Stimulated activated effector memory CD8-positive, alpha-beta T cell treated with anti-CD3 and anti-CD28 coated beads, Interleukin-12 subunit alpha, Interleukin-12 subunit beta, amount 100 ng/mL, for 72 hours (primary cell): Measurements from ENCODE around the gene MRTFA.

Experiments used
- ATAC-seq: fragments of 150-1000 bp; cut with Tn5 transposase; 2 replicates; pipeline ENCODE4 v1.10.0; 2021
- DNase-seq, 2 donors: peaks; one replicate each; pipeline ENCODE4 v3.0.0; 2021 to 2022; ENCODE audit warnings: low spot score in 2 of 2
- H3K27ac Mint-ChIP-seq: one replicate; pipeline ENCODE4 v1.8.0; 2022; ENCODE audit warnings: mild to moderate bottlenecking, mixed read lengths
- H3K36me3 Mint-ChIP-seq: one replicate; pipeline ENCODE4 v1.8.0; 2022; ENCODE audit warnings: mild to moderate bottlenecking, mixed read lengths
- H3K4me1 Mint-ChIP-seq: one replicate; pipeline ENCODE4 v1.8.0; 2022; ENCODE audit warnings: mixed read lengths
- H3K4me3 Mint-ChIP-seq: one replicate; pipeline ENCODE4 v1.8.0; 2022; ENCODE audit warnings: mild to moderate bottlenecking, mixed read lengths
- H3K9me3 Mint-ChIP-seq: one replicate; pipeline ENCODE4 v1.8.0; 2022; ENCODE audit warnings: mixed read lengths

The MRTFA gene

GRCh38 chr22:40482391-40482790, 154.1 kb downstream of the MRTFA start:
- no peak for ATAC-seq
- Mint-ChIP-seq H3K4me3 (no peak overlapping the region), H3K4me1 (peaks cover 35% of the 10 kb centered on the region), H3K27ac (no peak overlapping the region), H3K36me3 (peaks cover 5% of the 10 kb centered on the region), H3K9me3 (no peaks in the 10 kb centered on the region)
- DNase-seq = no peak

GRCh38 chr22:40480996-40481395, 155.5 kb downstream of the MRTFA start:
- DNase-seq (no peak), ATAC-seq (no peak)
- Mint-ChIP-seq H3K27ac (no peak overlapping the region), H3K4me3 (no peak overlapping the region), H3K9me3 (no peaks in the 10 kb centered on the region), H3K36me3 (peaks cover 5% of the 10 kb centered on the region), H3K4me1 (peaks cover 30% of the 10 kb centered on the region)

DNA sequence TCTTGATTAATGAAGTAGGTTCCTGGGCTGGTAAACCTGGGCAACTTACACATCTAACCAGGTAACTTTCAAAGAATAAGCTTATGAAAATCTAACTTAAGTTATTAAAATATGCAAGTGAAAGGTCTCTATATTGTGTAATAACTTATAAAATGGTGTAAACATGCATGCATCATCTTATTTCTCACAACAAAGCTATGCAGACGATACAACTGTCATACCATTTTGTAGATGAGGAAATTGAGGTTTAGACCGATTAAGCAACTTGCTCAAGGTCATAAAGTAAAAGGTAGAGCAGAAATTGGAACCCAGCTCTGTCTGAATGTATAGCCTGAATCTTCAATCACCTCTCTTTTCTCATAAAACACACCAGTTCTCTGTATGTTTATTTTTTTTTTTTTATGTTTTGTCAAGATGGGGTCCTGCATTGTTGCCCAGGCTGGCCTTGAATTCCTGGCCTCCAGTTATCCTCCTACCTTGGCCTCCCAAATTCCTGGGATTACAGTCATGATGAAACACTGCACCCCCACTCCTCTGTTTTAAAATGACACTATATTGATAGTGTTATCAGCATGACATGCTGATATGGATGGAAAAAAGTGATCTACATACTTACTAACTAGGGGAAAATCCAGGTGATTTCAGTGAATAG, 156.5 kb downstream of the MRTFA start:
- Mint-ChIP-seq H3K36me3 (peaks cover 5% of the 10 kb centered on the region), H3K4me3 (no peak overlapping the region), H3K4me1 (peaks cover 24% of the 10 kb centered on the region), H3K9me3 (no peaks in the 10 kb centered on the region), H3K27ac (no peak overlapping the region)
- DNase-seq (no peak), ATAC-seq (no peak)

- Mint-ChIP-seq H3K36me3 (peaks cover 5% of the 10 kb centered on the region), H3K9me3 (no peaks in the 10 kb centered on the region), H3K4me3 (no peak overlapping the region), H3K4me1 (peaks cover 27% of the 10 kb centered on the region), H3K27ac (no peak overlapping the region)
- ATAC-seq = no peak
- no peak for DNase-seq
These were observed 157.3 kb downstream of the MRTFA start for GRCh38 chr22:40479126-40479800.

DNA sequence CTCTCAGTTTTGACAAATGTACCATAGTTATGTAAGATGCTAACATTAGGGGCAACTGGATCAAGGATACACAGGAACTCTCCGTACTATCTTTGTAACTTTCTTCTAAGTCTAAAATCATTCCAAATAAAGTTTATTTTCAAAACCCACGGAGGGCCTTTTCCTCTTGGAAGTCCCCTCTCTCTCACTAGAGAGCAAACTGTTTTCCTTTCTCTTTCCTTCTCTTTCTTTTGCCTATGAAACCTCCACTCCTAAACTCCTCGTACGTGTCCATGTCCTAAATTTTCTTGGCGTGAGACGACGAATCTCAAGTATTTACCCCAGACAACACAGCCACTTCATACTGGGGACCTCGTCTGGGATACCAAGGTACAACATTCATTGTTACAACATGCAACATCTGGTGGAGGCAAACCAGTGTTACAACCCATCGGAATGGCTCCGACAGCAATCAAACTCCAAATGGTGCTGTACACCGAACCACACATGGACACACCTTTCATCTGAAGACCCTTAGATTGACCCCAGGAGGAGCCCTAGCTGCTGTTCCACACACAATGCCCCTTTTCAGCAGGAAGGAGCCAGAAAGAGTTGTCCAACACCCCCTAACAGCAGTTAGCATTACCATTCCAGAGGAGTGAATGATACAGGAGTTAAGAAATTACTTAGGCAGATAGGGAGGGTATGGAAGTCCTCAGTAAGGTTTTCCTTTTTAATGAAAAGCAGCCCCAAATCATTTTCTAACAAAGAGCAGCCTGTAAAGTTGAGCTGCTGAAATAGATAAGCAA, 158.0 kb downstream of the MRTFA start:
- H3K27ac Mint-ChIP-seq = no peak overlapping the region
- peaks cover 5% of the 10 kb centered on the region for H3K36me3 Mint-ChIP-seq
- no peak for ATAC-seq
- no peak overlapping the region for H3K4me3 Mint-ChIP-seq
- no peaks in the 10 kb centered on the region for H3K9me3 Mint-ChIP-seq
- DNase-seq = no peak
- peaks cover 33% of the 10 kb centered on the region for H3K4me1 Mint-ChIP-seq

DNA sequence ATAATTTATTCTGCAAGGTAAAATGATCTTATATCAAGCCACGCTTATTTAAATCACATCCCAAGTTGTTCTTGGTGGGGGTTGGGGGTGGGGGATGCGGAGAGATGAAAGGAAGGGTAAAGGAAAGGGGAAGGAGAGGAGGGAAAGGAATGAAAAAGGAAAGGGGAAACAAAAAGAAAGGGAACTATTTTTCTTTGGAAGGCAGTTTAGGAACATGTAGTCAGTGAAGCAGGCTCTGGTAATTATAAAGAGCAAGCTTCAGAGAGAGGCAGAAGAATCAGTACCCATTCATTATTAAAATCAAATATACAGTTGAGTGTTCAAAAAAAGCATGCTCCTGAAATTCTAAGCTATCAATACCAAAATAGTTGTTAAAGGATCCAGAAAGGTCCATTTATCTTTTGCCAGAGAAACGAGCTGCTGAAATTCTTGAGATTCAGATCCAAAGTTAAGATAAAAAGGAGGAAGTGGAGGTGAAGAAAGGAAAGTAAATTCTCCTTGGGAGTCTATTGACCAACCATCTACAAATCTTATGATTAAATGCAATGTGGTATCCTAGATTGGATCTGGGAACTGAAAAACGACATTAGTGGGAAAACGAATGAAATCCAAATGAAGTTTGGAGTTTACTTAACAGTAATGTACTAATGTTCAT, 158.7 kb downstream of the MRTFA start:
- Mint-ChIP-seq H3K9me3 (no peaks in the 10 kb centered on the region), H3K4me1 (peaks cover 36% of the 10 kb centered on the region), H3K27ac (no peak overlapping the region), H3K36me3 (peaks cover 5% of the 10 kb centered on the region), H3K4me3 (no peak overlapping the region)
- ATAC-seq (no peak), DNase-seq (no peak)

- Mint-ChIP-seq H3K4me3 (no peak overlapping the region), H3K36me3 (peaks cover 5% of the 10 kb centered on the region), H3K9me3 (no peaks in the 10 kb centered on the region), H3K27ac (no peak overlapping the region), H3K4me1 (peaks cover 33% of the 10 kb centered on the region)
- DNase-seq (no peak), ATAC-seq (no peak)
These were observed 160.2 kb downstream of the MRTFA start for GRCh38 chr22:40476341-40476740.

GRCh38 chr22:40473703-40474102, 162.8 kb downstream of the MRTFA start:
- peaks cover 5% of the 10 kb centered on the region for H3K36me3 Mint-ChIP-seq
- H3K9me3 Mint-ChIP-seq = no peaks in the 10 kb centered on the region
- H3K27ac Mint-ChIP-seq = no peak overlapping the region
- DNase-seq (no peak), ATAC-seq (peak; percentile 65)
- peaks cover 25% of the 10 kb centered on the region for H3K4me1 Mint-ChIP-seq
- no peak overlapping the region for H3K4me3 Mint-ChIP-seq

- H3K27ac Mint-ChIP-seq = no peak overlapping the region
These were observed 163.9 kb downstream of the MRTFA start for GRCh38 chr22:40472579-40472978.

GRCh38 chr22:40472051-40472450, 164.5 kb downstream of the MRTFA start:
- H3K4me1 Mint-ChIP-seq = peaks cover 29% of the 10 kb centered on the region

More at GRCh38 chr22:40472579-40472978, 163.9 kb downstream of the MRTFA start:
- DNase-seq (no peak), ATAC-seq (no peak)
- Mint-ChIP-seq H3K4me1 (peaks cover 27% of the 10 kb centered on the region), H3K4me3 (no peak overlapping the region), H3K9me3 (no peaks in the 10 kb centered on the region), H3K36me3 (peaks cover 5% of the 10 kb centered on the region)

DNA sequence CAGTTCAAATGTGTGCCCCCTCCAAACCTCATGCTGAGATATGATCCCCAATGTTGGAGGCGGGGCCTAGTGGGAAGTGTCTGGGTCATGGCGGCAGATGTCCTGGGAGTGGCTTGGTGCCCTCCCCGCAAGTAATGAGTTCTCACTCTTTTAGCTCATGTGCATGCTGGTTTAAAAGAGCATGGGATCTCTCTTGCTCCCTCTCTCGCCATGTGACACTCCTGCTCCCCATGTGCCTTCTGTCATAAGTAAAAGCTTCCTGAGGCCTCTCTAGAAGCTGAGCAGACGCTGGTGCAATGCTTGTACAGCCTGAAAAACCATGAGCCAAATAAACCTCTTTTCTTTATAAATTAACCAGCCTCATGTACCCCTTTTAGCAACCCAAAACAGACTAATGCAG, 167.3 kb downstream of the MRTFA start:
- ATAC-seq = no peak
- H3K27ac Mint-ChIP-seq = no peak overlapping the region
- no peaks in the 10 kb centered on the region for H3K9me3 Mint-ChIP-seq
- H3K36me3 Mint-ChIP-seq = peaks cover 5% of the 10 kb centered on the region
- no peak for DNase-seq
- H3K4me3 Mint-ChIP-seq = no peak overlapping the region
- H3K4me1 Mint-ChIP-seq = peaks cover 32% of the 10 kb centered on the region

More at GRCh38 chr22:40472051-40472450, 164.5 kb downstream of the MRTFA start:
- H3K36me3 Mint-ChIP-seq = peaks cover 5% of the 10 kb centered on the region
- no peak for ATAC-seq
- no peak overlapping the region for H3K4me3 Mint-ChIP-seq
- DNase-seq = no peak
- H3K27ac Mint-ChIP-seq = no peak overlapping the region
- H3K9me3 Mint-ChIP-seq = no peaks in the 10 kb centered on the region

GRCh38 chr22:40468616-40469015, 167.9 kb downstream of the MRTFA start:
- H3K4me3 Mint-ChIP-seq = no peak overlapping the region
- DNase-seq = no peak
- peaks cover 32% of the 10 kb centered on the region for H3K4me1 Mint-ChIP-seq
- H3K27ac Mint-ChIP-seq = no peak overlapping the region
- no peak for ATAC-seq
- no peaks in the 10 kb centered on the region for H3K9me3 Mint-ChIP-seq
- H3K36me3 Mint-ChIP-seq = peaks cover 5% of the 10 kb centered on the region

GRCh38 chr22:40466976-40467375, 169.5 kb downstream of the MRTFA start:
- Mint-ChIP-seq H3K9me3 (no peaks in the 10 kb centered on the region), H3K4me1 (peaks cover 40% of the 10 kb centered on the region), H3K4me3 (no peak overlapping the region), H3K36me3 (peaks cover 8% of the 10 kb centered on the region), H3K27ac (no peak overlapping the region)
- DNase-seq = no peak
- ATAC-seq = no peak

- H3K9me3 Mint-ChIP-seq = no peaks in the 10 kb centered on the region
- peak overlapping the region; percentile 91 for H3K27ac Mint-ChIP-seq
- peaks cover 21% of the 10 kb centered on the region for H3K36me3 Mint-ChIP-seq
- DNase-seq = no peak
- peaks cover 57% of the 10 kb centered on the region for H3K4me1 Mint-ChIP-seq
- peak; percentile 84 for ATAC-seq
- H3K4me3 Mint-ChIP-seq = peak overlapping the region; percentile 78
These were observed 172.8 kb downstream of the MRTFA start for GRCh38 chr22:40463683-40464082.

GRCh38 chr22:40463017-40463631, 173.4 kb downstream of the MRTFA start:
- Mint-ChIP-seq H3K9me3 (no peaks in the 10 kb centered on the region), H3K4me3 (peak overlapping the region; percentile 78), H3K27ac (peak overlapping the region; percentile 91), H3K4me1 (peaks cover 60% of the 10 kb centered on the region), H3K36me3 (peaks cover 25% of the 10 kb centered on the region)
- DNase-seq (peak in 1 of 2 donors; percentile 75), ATAC-seq (peak; percentile 83)
